Measurements from ENCODE around the gene TMEM107.

Gene TMEM107

DNA sequence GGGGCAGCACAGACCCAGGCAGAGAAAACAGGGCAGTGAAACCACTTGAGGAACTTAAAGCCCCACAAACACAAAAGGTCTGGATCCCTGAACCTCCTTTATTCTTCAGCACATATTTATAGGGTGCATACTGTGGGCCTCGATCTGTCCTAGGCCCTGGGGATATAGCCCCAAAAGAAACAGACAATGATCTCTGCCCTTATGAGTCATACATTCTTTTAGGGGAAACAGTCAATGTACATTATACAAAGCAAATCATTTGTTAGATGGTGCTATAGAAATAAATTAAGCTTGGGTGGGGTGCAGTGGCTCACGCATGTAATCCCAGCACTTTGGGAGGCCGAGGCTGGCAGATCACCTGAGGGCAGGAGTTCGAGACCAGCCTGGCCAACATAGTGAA, 42.2 kb downstream of the TMEM107 start:
- DNase-seq (ENCODE audit: low read depth), result no peak
- TF ChIP-seq, protein P1, sequence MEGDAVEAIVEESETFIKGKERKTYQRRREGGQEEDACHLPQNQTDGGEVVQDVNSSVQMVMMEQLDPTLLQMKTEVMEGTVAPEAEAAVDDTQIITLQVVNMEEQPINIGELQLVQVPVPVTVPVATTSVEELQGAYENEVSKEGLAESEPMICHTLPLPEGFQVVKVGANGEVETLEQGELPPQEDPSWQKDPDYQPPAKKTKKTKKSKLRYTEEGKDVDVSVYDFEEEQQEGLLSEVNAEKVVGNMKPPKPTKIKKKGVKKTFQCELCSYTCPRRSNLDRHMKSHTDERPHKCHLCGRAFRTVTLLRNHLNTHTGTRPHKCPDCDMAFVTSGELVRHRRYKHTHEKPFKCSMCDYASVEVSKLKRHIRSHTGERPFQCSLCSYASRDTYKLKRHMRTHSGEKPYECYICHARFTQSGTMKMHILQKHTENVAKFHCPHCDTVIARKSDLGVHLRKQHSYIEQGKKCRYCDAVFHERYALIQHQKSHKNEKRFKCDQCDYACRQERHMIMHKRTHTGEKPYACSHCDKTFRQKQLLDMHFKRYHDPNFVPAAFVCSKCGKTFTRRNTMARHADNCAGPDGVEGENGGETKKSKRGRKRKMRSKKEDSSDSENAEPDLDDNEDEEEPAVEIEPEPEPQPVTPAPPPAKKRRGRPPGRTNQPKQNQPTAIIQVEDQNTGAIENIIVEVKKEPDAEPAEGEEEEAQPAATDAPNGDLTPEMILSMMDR (IDR thresholded peaks at IDR 0.05; ENCODE audit: low read depth, low read length, missing control alignments), result no peak
- no peak overlapping the region for H3K4me3 ChIP-seq (ENCODE audit: low read depth, low read length)

DNA sequence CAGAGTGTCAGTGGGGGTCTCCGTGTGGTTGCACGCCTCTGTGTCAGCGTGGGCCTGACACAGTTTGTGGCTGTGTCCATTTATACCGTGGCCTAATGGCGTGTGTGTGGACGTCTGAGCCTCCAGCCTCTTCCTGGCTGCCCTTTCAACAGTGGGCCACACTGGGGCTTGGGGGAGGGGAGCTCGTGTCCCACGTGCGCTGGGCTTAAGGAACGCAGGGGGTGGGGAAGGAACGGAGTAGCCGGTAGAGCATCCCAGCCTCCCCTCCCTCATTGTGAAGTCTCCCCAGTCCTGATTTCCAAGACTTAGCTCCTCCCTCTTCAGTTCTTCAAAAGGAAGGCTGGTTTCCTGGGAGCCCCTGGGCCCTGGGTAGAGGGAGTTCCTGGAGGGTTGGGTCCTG, 42.8 kb downstream of the TMEM107 start:
- TF ChIP-seq, protein P1 (IDR thresholded peaks at IDR 0.05; ENCODE audit: low read depth, low read length, missing control alignments), result no peak
- DNase-seq (ENCODE audit: low read depth), result no peak
- no peak overlapping the region for H3K4me3 ChIP-seq (ENCODE audit: low read depth, low read length)

DNA sequence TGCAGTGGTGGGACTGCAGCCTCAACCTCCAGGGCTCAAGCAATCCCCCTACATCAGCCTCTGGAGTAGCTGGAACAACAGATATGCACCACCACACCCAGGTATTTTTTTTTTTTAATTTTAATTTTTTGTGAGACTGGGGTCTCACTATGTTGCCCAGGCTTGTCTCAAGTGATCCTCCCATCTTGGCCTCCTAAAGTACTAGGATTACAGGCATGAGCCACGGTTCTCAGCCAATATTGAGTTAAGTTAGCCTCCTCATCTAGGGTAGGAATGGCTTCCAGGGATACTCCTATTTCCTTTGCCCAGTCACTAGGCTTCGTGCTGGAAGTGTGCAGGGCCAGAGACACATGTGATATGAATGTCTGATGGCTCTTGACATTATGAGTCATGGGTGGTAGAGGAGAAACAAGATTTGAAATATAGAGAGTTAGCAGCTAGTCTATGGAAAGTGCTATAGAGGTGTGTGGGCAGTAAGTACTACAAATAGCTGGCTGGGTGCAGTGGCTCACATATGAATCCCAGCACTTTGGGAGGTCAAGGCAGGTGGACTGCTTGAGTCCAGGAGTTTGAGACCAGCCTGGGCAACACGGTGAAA, 44.2 kb downstream of the TMEM107 start:
- DNase-seq (ENCODE audit: low read depth), result no peak
- H3K4me3 ChIP-seq (ENCODE audit: low read depth, low read length), result no peak overlapping the region
- TF ChIP-seq, protein P1 (IDR thresholded peaks at IDR 0.05; ENCODE audit: low read depth, low read length, missing control alignments), result no peak

DNA sequence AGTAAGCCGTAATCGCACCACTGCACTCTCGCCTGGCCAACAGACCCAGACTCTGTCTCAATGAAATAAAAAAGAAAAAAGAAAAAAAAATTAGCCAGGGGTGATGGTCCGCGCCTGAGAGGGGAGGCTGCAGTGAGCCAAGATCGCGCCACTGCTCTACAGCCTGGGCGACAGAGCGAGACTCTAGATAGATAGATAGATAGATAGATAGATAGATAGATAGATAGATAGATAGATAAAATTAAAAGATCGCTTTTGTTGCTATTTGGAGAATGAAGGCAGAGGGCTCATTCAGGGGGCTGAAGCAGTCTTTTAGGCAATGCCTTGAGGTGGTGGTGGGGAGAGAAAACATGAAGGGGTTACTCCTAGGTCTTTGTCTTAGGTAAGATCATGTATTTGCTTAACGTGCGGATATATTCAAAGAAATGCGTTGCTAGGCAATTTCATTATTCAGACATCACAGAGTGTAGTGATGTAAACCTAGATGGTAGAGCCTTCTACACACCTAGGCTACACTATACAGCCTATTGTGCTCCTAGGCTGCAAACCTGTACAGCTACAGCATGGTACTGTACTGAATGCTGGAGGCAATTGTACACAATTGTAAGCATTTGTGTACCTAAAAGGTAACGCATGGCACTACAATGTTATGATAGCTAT, 47.9 kb downstream of the TMEM107 start:
- no peak for DNase-seq (ENCODE audit: low read depth)
- TF ChIP-seq, protein P1 (IDR thresholded peaks at IDR 0.05; ENCODE audit: low read depth, low read length, missing control alignments), result no peak
- H3K4me3 ChIP-seq (ENCODE audit: low read depth, low read length), result no peak overlapping the region

DNA sequence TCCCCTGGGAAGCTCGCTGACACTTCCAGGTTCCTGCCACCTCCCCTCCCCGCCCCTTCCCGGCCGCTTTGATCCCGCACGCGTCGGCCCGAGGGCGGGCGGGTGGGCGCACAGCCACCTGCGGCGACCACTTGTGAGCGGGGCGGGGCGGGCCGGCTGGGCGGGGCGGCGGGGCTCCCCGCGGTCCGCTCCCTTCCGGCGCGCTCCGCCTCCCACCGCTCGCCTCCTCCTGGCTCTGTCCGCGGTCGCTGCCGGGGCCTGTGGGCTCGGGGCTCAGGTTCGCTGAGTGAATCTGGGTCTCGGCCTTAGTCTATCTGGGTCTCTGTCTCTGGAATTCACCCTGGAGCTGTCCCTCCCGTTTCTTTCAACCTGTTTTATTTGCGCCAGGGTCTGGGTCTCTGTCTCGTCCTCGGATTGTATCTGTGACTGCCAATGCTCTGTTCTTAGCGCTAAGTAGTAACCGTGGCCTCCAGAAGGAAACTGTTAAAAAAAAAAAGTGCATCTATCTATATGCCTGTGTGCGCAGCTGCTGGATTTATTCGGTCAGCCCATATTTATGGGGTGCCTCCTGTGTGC, 49.6 kb downstream of the TMEM107 start:
- no peak for DNase-seq (ENCODE audit: low read depth)
- TF ChIP-seq, protein P1 (IDR thresholded peaks at IDR 0.05; ENCODE audit: low read depth, low read length, missing control alignments), result no peak
- peak overlapping the region; percentile 82 for H3K4me3 ChIP-seq (ENCODE audit: low read depth, low read length)

DNA sequence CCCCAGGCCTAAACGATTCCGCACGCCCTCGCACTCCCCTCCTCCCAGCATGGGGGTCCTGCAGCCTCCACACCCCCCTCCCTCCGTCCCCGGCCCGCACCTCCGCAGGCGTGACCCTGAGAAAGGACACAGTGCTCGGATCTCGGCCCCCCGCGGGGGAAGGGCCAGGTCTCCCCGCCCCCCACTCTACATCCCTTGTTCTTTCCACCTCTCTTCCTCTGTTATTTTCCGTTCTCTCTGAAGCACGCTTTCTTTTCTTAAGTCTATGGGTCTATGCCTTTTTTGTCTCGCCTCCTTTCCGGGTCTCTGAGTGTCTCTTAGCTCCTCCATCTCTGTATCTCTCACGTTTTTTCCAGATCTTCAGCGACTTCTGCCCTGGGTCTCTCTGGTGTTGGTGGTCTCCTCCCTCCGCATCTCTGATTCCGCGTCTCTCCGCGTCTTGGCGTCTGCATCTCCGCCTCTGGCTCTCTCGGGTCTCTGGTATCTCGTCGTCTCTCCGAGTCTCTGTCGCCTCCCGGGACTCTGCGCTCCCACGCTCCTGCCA, 50.2 kb downstream of the TMEM107 start:
- no peak for DNase-seq (ENCODE audit: low read depth)
- peak overlapping the region; percentile 82 for H3K4me3 ChIP-seq (ENCODE audit: low read depth, low read length)
- TF ChIP-seq, protein P1 (IDR thresholded peaks at IDR 0.05; ENCODE audit: low read depth, low read length, missing control alignments), result no peak
